ENCODE results near the gene SETD7. TPM values are rescaled to one million over a fixed set of nuclear protein-coding genes. Genes with fewer than 3 reads are reported as not detected.
"Not testable (repeated sequence)": the region's sequence is repeated elsewhere in the genome, so short reads cannot be mapped to it uniquely, and the experiment has no call there.

SETD7 gene
- total RNA-seq, 2 experiments from 2014 or later: 23.1 to 23.5 TPM

- no peaks in the 10 kb centered on the region for H3K27me3 Mint-ChIP-seq
Measured at GRCh38 chr4:139470295-139470694, 85.7 kb downstream of the SETD7 start.

GRCh38 chr4:139469869-139470268 is 86.2 kb downstream of the SETD7 start:
- TF ChIP-seq CTCF (IDR thresholded peaks at IDR 0.05): no peak
- Mint-ChIP-seq H3K4me3 (no peak overlapping the region), H3K36me3 (ENCODE audit: low read depth) (peaks cover 69% of the 10 kb centered on the region), H3K4me1 (ENCODE audit: low read depth) (peaks cover 23% of the 10 kb centered on the region), H3K27me3 (no peaks in the 10 kb centered on the region), H3K9me3 (peaks cover 5% of the 10 kb centered on the region), H3K27ac (no peak overlapping the region)
- no peak overlapping the region for H3K27ac ChIP-seq (ENCODE audit: low read depth in 1 of 2, low read length in 2 of 2)
- ChIA-PET POLR2A (no interaction called here), CTCF (no interaction called here)
- peaks cover 0 to 14% of the 10 kb centered on the region in 2 experiments for H3K9me3 ChIP-seq (ENCODE audit: control insufficient read depth in 1 of 2, insufficient read depth in 1 of 2, low read length in 2 of 2)
- H3K27me3 ChIP-seq (ENCODE audit: control insufficient read depth in 1 of 2, insufficient read depth in 2 of 2, low read length in 2 of 2): no peaks in the 10 kb centered on the region
- peaks cover 20% of the 10 kb centered on the region for H3K36me3 ChIP-seq (ENCODE audit: insufficient read depth, low read length)
- DNase-seq (no peak), ATAC-seq (ENCODE audit: poor library complexity) (no peak)
- H3K4me3 ChIP-seq (ENCODE audit: low read length): no peak overlapping the region
- H3K4me1 ChIP-seq (ENCODE audit: insufficient read depth, low read length): peaks cover 8% of the 10 kb centered on the region
- intact Hi-C loops (cut with DNase I, micrococcal nuclease): no loop called here

More at GRCh38 chr4:139470295-139470694, 85.7 kb downstream of the SETD7 start:
- Mint-ChIP-seq H3K4me3 (no peak overlapping the region), H3K9me3 (peaks cover 5% of the 10 kb centered on the region), H3K36me3 (ENCODE audit: low read depth) (peaks cover 69% of the 10 kb centered on the region), H3K27ac (no peak overlapping the region), H3K4me1 (ENCODE audit: low read depth) (peaks cover 23% of the 10 kb centered on the region)
- Histone ChIP-seq H3K4me1 (ENCODE audit: insufficient read depth, low read length) (peaks cover 8% of the 10 kb centered on the region), H3K27ac (ENCODE audit: low read depth in 1 of 2, low read length in 2 of 2) (no peak overlapping the region), H3K9me3 (ENCODE audit: control insufficient read depth in 1 of 2, insufficient read depth in 1 of 2, low read length in 2 of 2) (peaks cover 0 to 14% of the 10 kb centered on the region in 2 experiments), H3K4me3 (ENCODE audit: low read length) (no peak overlapping the region), H3K27me3 (ENCODE audit: control insufficient read depth in 1 of 2, insufficient read depth in 2 of 2, low read length in 2 of 2) (no peaks in the 10 kb centered on the region), H3K36me3 (ENCODE audit: insufficient read depth, low read length) (peaks cover 20% of the 10 kb centered on the region)
- intact Hi-C loops (cut with DNase I, micrococcal nuclease): no loop called here
- DNase-seq: no peak
- no peak for ATAC-seq (ENCODE audit: poor library complexity)
- POLR2A ChIA-PET: no interaction called here
- CTCF ChIA-PET: no interaction called here
- no peak for TF ChIP-seq CTCF (IDR thresholded peaks at IDR 0.05)

- H3K9me3 ChIP-seq (ENCODE audit: control insufficient read depth in 1 of 2, insufficient read depth in 1 of 2, low read length in 2 of 2): peaks cover 0 to 14% of the 10 kb centered on the region in 2 experiments
- peaks cover 8% of the 10 kb centered on the region for H3K4me1 ChIP-seq (ENCODE audit: insufficient read depth, low read length)
- H3K4me1 Mint-ChIP-seq (ENCODE audit: low read depth): peaks cover 23% of the 10 kb centered on the region
- no peaks in the 10 kb centered on the region for H3K27me3 Mint-ChIP-seq
- no peak overlapping the region for H3K27ac ChIP-seq (ENCODE audit: low read depth in 1 of 2, low read length in 2 of 2)
- intact Hi-C loops (cut with DNase I, micrococcal nuclease): no loop called here
- no peaks in the 10 kb centered on the region for H3K27me3 ChIP-seq (ENCODE audit: control insufficient read depth in 1 of 2, insufficient read depth in 2 of 2, low read length in 2 of 2)
- ChIA-PET POLR2A (no interaction called here), CTCF (interaction anchor here (0.9 kb wide), 1 partner anchor 16 kb away, joined by 3 read pairs; no protein-coding TSS in a partner anchor)
- peaks cover 5% of the 10 kb centered on the region for H3K9me3 Mint-ChIP-seq
- H3K36me3 Mint-ChIP-seq (ENCODE audit: low read depth): peaks cover 70% of the 10 kb centered on the region
- no peak for ATAC-seq (ENCODE audit: poor library complexity)
- no peak overlapping the region for H3K4me3 ChIP-seq (ENCODE audit: low read length)
- H3K4me3 Mint-ChIP-seq: no peak overlapping the region
- no peak for DNase-seq
- H3K36me3 ChIP-seq (ENCODE audit: insufficient read depth, low read length): peaks cover 18% of the 10 kb centered on the region
- no peak overlapping the region for H3K27ac Mint-ChIP-seq
- no peak for TF ChIP-seq CTCF (IDR thresholded peaks at IDR 0.05)
Measured at GRCh38 chr4:139469216-139469615, 86.8 kb downstream of the SETD7 start.

GRCh38 chr4:139468756-139469155 is 87.3 kb downstream of the SETD7 start:
- H3K27me3 Mint-ChIP-seq; H3K27ac Mint-ChIP-seq; H3K4me3 Mint-ChIP-seq; DNase-seq; intact Hi-C loops (cut with DNase I, micrococcal nuclease); H3K27me3 ChIP-seq (ENCODE audit: control insufficient read depth in 1 of 2, insufficient read depth in 2 of 2, low read length in 2 of 2); H3K27ac ChIP-seq (ENCODE audit: low read depth in 1 of 2, low read length in 2 of 2); H3K9me3 Mint-ChIP-seq; H3K4me3 ChIP-seq (ENCODE audit: low read length); POLR2A ChIA-PET; ATAC-seq (ENCODE audit: poor library complexity): not testable (repeated sequence)
- peaks cover 15% of the 10 kb centered on the region for H3K36me3 ChIP-seq (ENCODE audit: insufficient read depth, low read length)
- H3K4me1 Mint-ChIP-seq (ENCODE audit: low read depth): peaks cover 24% of the 10 kb centered on the region
- H3K4me1 ChIP-seq (ENCODE audit: insufficient read depth, low read length): peaks cover 10% of the 10 kb centered on the region
- peaks cover 71% of the 10 kb centered on the region for H3K36me3 Mint-ChIP-seq (ENCODE audit: low read depth)
- H3K9me3 ChIP-seq (ENCODE audit: control insufficient read depth in 1 of 2, insufficient read depth in 1 of 2, low read length in 2 of 2): peaks cover 0 to 14% of the 10 kb centered on the region in 2 experiments
- CTCF ChIA-PET: interaction anchor here (0.9 kb wide), 1 partner anchor 16 kb away, joined by 3 read pairs; no protein-coding TSS in a partner anchor

Measured in CD4-positive, alpha-beta T cell (primary cell).